WTC11 (cell line): Measurements from ENCODE around the gene SRSF12. TPM values are rescaled to one million over a fixed set of nuclear protein-coding genes. Genes with fewer than 3 reads are reported as not detected.

Experiments used
- ATAC-seq: fragments of 200-7000 bp; cut with Tn5 transposase; 2 replicates; pipeline ENCODE4 v1.10.0; 2021; ENCODE audit warnings: mild to moderate bottlenecking, moderate library complexity
- CTCF ChIA-PET: fragments of 300-600 bp; sonication (Branson Sonifier 250); formaldehyde crosslinking; loops from one replicate; lab custom pipeline; 2021; ENCODE audit warnings: antibody characterized with exemption; lab: Charles Lee
- POLR2A ChIA-PET: fragments of 350-600 bp; sonication (Branson Sonifier 250); formaldehyde crosslinking; loops from one replicate; lab custom pipeline; 2021; ENCODE audit warnings: antibody characterized with exemption; lab: Charles Lee
- DNase-seq: peaks from one replicate; pipeline ENCODE4 v3.0.0; 2021; ENCODE audit warnings: low spot score
- H3K27ac Mint-ChIP-seq: 2 replicates; pipeline ENCODE4 v1.8.0; 2021; ENCODE audit warnings: mixed read lengths
- H3K27me3 Mint-ChIP-seq: 2 replicates; pipeline ENCODE4 v1.8.0; 2021; ENCODE audit warnings: low read depth, mild to moderate bottlenecking, moderate library complexity, mixed read lengths
- H3K36me3 Mint-ChIP-seq: 2 replicates; pipeline ENCODE4 v1.8.0; 2021; ENCODE audit warnings: mixed read lengths
- H3K4me1 Mint-ChIP-seq: 2 replicates; pipeline ENCODE4 v1.8.0; 2022; ENCODE audit warnings: mixed read lengths
- H3K4me3 Mint-ChIP-seq: 2 replicates; pipeline ENCODE4 v1.8.0; 2021; ENCODE audit warnings: mild to moderate bottlenecking, moderate library complexity, mixed read lengths
- H3K9me3 Mint-ChIP-seq: 2 replicates; pipeline ENCODE4 v1.8.0; 2021; ENCODE audit warnings: mixed read lengths
- JAZF1 ChIP-seq: fragments of 250-450 bp; sonication (Bioruptor Pico); IDR thresholded peaks from 2 replicates; pipeline ENCODE4 v1.9.0; 2021; ENCODE audit warnings: moderate library complexity, mild to moderate bottlenecking, inconsistent platforms
- JUN ChIP-seq: sonication (generic); formaldehyde crosslinking; IDR thresholded peaks from 2 replicates; pipeline ENCODE4 v1.8.0; 2023; ENCODE audit warnings: mild to moderate bottlenecking, missing genetic modification reagents
- NFE2L1 ChIP-seq: sonication (generic); formaldehyde crosslinking; IDR thresholded peaks from 2 replicates; pipeline ENCODE4 v1.8.1; 2023; ENCODE audit warnings: missing genetic modification reagents
- PRRX2 ChIP-seq: fragments of 250-450 bp; sonication (Bioruptor Pico); IDR thresholded peaks from 2 replicates; pipeline ENCODE4 v1.8.0; 2021; ENCODE audit warnings: mild to moderate bottlenecking
- ZNF317 ChIP-seq: sonication (generic); formaldehyde crosslinking; IDR thresholded peaks from 2 replicates; pipeline ENCODE4 v1.8.1; 2023; ENCODE audit warnings: low read depth, mild to moderate bottlenecking, moderate library complexity, missing genetic modification reagents, borderline replicate concordance
- ZNF396 ChIP-seq: fragments of 250-450 bp; sonication (Bioruptor Pico); IDR thresholded peaks from 2 replicates; pipeline ENCODE4 v1.8.0; 2021; ENCODE audit warnings: mild to moderate bottlenecking, moderate library complexity, borderline replicate concordance
- ZNF423 ChIP-seq: fragments of 250-450 bp; sonication (Bioruptor Pico); IDR thresholded peaks from 2 replicates; pipeline ENCODE4 v2.1.2; 2022; ENCODE audit warnings: mild to moderate bottlenecking, moderate library complexity
- total RNA-seq: library from RNA; stranded (reverse); gene quantifications from 3 replicates; pipeline ENCODE4 v1.2.3, GENCODE V29; 2021
- TF ChIP-seq, protein P1 (sequence below): sonication (generic); formaldehyde crosslinking; IDR thresholded peaks from 2 replicates; pipeline ENCODE4 v1.8.0; 2022; ENCODE audit warnings: mild to moderate bottlenecking, missing genetic modification reagents
- TF ChIP-seq, protein P2 (sequence below): fragments of 250-450 bp; sonication (Bioruptor Pico); IDR thresholded peaks from 2 replicates; pipeline ENCODE4 v1.9.0; 2021; ENCODE audit warnings: mild to moderate bottlenecking, borderline replicate concordance
- TF ChIP-seq, protein P3 (sequence below): sonication (generic); formaldehyde crosslinking; IDR thresholded peaks from 2 replicates; pipeline ENCODE4 v1.8.0; 2023; ENCODE audit warnings: missing genetic modification reagents, mild to moderate bottlenecking, borderline replicate concordance
- TF ChIP-seq, protein P4 (sequence below): sonication (generic); formaldehyde crosslinking; IDR thresholded peaks from 2 replicates; pipeline ENCODE4 v1.8.0; 2022; ENCODE audit warnings: mild to moderate bottlenecking, missing genetic modification reagents

The SRSF12 gene
- total RNA-seq, 1 experiment from 2014 or later = 3.8 TPM

DNA sequence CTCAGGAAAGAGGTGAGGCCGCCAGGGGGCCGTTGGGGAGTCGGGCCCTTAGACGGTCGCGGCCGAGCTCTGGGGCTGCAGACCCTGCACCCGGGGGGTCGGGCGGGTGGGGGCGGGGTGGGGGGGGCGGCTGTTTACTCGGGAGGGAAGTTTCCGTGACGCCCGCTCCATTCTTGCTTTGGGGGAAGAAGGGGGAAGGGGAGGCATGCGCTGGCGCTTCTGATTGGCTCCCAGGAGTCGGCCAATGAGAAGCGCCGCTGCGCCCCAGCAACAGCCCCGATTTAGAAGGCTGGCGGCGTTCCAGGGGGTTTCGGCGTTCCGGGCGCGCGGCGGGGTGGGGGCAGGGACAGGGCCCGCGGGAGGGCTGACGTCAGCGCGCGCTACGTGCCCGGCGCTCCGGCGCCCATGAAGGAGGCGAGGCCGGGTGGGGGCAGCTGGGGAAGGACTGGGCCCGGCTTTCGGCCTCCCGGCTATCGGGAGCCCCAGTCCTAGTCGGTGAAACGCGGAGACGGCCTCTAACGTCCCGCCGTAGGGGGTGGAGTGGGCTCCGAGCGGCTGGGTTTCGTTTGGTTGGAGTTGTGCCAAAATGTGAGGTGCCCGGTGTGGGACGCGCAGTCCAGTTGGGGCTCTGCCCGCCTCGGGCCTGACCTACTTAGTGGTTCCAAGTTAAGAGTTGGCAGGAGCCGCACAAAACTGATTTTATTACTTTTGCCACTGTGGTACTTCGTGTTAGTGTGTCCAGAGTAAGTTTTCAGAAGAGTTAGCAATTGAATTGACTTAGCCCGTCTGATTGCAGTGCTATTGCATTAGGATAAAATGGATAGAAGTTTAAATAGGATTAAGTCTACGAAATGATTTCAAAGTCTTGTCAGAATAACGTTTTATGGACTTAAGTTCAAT lies 36.2 kb downstream of the SRSF12 start (continued):
- TF ChIP-seq, protein P1, sequence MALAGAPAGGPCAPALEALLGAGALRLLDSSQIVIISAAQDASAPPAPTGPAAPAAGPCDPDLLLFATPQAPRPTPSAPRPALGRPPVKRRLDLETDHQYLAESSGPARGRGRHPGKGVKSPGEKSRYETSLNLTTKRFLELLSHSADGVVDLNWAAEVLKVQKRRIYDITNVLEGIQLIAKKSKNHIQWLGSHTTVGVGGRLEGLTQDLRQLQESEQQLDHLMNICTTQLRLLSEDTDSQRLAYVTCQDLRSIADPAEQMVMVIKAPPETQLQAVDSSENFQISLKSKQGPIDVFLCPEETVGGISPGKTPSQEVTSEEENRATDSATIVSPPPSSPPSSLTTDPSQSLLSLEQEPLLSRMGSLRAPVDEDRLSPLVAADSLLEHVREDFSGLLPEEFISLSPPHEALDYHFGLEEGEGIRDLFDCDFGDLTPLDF (CRISPR knock-in tag) = 0 out of 2 replicates have a peak, but pooled peaks have one; percentile 54
- no peak for TF ChIP-seq JAZF1 (CRISPR knock-in tag)
- no peak for TF ChIP-seq ZNF396 (CRISPR knock-in tag)
- TF ChIP-seq, protein P2, sequence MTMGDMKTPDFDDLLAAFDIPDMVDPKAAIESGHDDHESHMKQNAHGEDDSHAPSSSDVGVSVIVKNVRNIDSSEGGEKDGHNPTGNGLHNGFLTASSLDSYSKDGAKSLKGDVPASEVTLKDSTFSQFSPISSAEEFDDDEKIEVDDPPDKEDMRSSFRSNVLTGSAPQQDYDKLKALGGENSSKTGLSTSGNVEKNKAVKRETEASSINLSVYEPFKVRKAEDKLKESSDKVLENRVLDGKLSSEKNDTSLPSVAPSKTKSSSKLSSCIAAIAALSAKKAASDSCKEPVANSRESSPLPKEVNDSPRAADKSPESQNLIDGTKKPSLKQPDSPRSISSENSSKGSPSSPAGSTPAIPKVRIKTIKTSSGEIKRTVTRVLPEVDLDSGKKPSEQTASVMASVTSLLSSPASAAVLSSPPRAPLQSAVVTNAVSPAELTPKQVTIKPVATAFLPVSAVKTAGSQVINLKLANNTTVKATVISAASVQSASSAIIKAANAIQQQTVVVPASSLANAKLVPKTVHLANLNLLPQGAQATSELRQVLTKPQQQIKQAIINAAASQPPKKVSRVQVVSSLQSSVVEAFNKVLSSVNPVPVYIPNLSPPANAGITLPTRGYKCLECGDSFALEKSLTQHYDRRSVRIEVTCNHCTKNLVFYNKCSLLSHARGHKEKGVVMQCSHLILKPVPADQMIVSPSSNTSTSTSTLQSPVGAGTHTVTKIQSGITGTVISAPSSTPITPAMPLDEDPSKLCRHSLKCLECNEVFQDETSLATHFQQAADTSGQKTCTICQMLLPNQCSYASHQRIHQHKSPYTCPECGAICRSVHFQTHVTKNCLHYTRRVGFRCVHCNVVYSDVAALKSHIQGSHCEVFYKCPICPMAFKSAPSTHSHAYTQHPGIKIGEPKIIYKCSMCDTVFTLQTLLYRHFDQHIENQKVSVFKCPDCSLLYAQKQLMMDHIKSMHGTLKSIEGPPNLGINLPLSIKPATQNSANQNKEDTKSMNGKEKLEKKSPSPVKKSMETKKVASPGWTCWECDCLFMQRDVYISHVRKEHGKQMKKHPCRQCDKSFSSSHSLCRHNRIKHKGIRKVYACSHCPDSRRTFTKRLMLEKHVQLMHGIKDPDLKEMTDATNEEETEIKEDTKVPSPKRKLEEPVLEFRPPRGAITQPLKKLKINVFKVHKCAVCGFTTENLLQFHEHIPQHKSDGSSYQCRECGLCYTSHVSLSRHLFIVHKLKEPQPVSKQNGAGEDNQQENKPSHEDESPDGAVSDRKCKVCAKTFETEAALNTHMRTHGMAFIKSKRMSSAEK (CRISPR knock-in tag) = no peak
- 0 out of 2 replicates have a peak, but pooled peaks have one; percentile 9 for TF ChIP-seq JUN (CRISPR knock-in tag)
- TF ChIP-seq, protein P3, sequence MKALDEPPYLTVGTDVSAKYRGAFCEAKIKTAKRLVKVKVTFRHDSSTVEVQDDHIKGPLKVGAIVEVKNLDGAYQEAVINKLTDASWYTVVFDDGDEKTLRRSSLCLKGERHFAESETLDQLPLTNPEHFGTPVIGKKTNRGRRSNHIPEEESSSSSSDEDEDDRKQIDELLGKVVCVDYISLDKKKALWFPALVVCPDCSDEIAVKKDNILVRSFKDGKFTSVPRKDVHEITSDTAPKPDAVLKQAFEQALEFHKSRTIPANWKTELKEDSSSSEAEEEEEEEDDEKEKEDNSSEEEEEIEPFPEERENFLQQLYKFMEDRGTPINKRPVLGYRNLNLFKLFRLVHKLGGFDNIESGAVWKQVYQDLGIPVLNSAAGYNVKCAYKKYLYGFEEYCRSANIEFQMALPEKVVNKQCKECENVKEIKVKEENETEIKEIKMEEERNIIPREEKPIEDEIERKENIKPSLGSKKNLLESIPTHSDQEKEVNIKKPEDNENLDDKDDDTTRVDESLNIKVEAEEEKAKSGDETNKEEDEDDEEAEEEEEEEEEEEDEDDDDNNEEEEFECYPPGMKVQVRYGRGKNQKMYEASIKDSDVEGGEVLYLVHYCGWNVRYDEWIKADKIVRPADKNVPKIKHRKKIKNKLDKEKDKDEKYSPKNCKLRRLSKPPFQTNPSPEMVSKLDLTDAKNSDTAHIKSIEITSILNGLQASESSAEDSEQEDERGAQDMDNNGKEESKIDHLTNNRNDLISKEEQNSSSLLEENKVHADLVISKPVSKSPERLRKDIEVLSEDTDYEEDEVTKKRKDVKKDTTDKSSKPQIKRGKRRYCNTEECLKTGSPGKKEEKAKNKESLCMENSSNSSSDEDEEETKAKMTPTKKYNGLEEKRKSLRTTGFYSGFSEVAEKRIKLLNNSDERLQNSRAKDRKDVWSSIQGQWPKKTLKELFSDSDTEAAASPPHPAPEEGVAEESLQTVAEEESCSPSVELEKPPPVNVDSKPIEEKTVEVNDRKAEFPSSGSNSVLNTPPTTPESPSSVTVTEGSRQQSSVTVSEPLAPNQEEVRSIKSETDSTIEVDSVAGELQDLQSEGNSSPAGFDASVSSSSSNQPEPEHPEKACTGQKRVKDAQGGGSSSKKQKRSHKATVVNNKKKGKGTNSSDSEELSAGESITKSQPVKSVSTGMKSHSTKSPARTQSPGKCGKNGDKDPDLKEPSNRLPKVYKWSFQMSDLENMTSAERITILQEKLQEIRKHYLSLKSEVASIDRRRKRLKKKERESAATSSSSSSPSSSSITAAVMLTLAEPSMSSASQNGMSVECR (CRISPR knock-in tag) = peak; percentile 62; the same call in 1 of the 2 replicates

DNA sequence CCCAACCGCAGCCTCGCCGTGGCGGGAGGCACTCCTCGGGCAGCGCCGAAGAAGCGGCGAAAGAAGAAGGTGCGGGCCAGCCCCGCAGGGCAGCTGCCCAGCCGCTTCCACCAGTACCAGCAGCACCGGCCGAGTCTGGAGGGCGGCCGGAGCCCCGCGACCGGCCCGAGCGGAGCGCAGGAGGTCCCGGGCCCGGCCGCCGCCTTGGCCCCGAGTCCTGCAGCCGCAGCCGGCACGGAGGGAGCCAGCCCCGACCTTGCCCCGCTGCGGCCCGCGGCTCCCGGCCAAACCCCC lies 36.8 kb downstream of the SRSF12 start:
- Mint-ChIP-seq H3K4me3 (peak overlapping the region; percentile 93), H3K4me1 (peaks cover 48% of the 10 kb centered on the region), H3K36me3 (peaks cover 11% of the 10 kb centered on the region), H3K27ac (peak overlapping the region; percentile 99; the same call in 1 of the 2 replicates), H3K9me3 (no peaks in the 10 kb centered on the region), H3K27me3 (peaks cover 7% of the 10 kb centered on the region)
- peak; percentile 8 for ATAC-seq
- ChIA-PET CTCF (interaction anchor here (0.7 to 2.2 kb wide), 11 partner anchors 9 to 292 kb away, joined by 3 to 31 read pairs (median 4); no protein-coding TSS in a partner anchor), POLR2A (interaction anchor here (0.8 to 1.9 kb wide), 6 partner anchors 65 to 291 kb away, joined by 3 to 12 read pairs (median 6); partner anchors contain the start of genes PM20D2 and RNGTT)
- TF ChIP-seq ZNF317 (CRISPR knock-in tag) (no peak), ZNF423 (CRISPR knock-in tag) (no peak), NFE2L1 (CRISPR knock-in tag) (no peak), PRRX2 (CRISPR knock-in tag) (0 out of 2 replicates have a peak, but pooled peaks have one; percentile 26)
- TF ChIP-seq, protein P4, sequence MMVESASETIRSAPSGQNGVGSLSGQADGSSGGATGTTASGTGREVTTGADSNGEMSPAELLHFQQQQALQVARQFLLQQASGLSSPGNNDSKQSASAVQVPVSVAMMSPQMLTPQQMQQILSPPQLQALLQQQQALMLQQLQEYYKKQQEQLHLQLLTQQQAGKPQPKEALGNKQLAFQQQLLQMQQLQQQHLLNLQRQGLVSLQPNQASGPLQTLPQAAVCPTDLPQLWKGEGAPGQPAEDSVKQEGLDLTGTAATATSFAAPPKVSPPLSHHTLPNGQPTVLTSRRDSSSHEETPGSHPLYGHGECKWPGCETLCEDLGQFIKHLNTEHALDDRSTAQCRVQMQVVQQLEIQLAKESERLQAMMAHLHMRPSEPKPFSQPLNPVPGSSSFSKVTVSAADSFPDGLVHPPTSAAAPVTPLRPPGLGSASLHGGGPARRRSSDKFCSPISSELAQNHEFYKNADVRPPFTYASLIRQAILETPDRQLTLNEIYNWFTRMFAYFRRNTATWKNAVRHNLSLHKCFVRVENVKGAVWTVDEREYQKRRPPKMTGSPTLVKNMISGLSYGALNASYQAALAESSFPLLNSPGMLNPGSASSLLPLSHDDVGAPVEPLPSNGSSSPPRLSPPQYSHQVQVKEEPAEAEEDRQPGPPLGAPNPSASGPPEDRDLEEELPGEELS (CRISPR knock-in tag) = no peak
- no peak for DNase-seq
